HFFc6 (cell line): ENCODE results near the gene AK2. TPM values are rescaled to one million over a fixed set of nuclear protein-coding genes. Genes with fewer than 3 reads are reported as not detected.

Experiments used
- DNase-seq: peaks from one replicate; pipeline ENCODE4 v3.0.0-alpha.2; 2018
- H3K27ac Mint-ChIP-seq: 2 replicates; pipeline ENCODE4 v1.8.0; 2020; ENCODE audit warnings: mild to moderate bottlenecking, mixed read lengths
- H3K27me3 Mint-ChIP-seq: 2 replicates; pipeline ENCODE4 v1.8.0; 2021; ENCODE audit warnings: mild to moderate bottlenecking, moderate library complexity, mixed read lengths; ENCODE audit not compliant: insufficient read depth
- H3K36me3 Mint-ChIP-seq: 2 replicates; pipeline ENCODE4 v1.8.0; 2021; ENCODE audit warnings: low read depth, mixed read lengths
- H3K4me1 Mint-ChIP-seq: 2 replicates; pipeline ENCODE4 v1.8.0; 2020; ENCODE audit warnings: low read depth, mixed read lengths
- H3K4me3 Mint-ChIP-seq: 2 replicates; pipeline ENCODE4 v1.8.0; 2020; ENCODE audit warnings: mild to moderate bottlenecking, moderate library complexity, mixed read lengths
- H3K9me3 Mint-ChIP-seq: 2 replicates; pipeline ENCODE4 v1.8.0; 2020; ENCODE audit warnings: mild to moderate bottlenecking, mixed read lengths
- CTCF ChIP-seq: fragments of 200-600 bp; sonication (generic); IDR thresholded peaks from 2 replicates; pipeline ENCODE4 v1.5.0; 2021; ENCODE audit warnings: antibody characterized with exemption, mild to moderate bottlenecking
- total RNA-seq, 6 experiments: library from RNA; stranded (reverse); fragmentation: NEBNext Ultra II Directional; extraction: Animal tissue kit (Norgen Biotek cat#: 25700); gene quantifications; 2 replicates in 1 of 6; 3 replicates in 5 of 6; pipeline ENCODE4 v1.2.3, GENCODE V29; 2021

The AK2 gene
- total RNA-seq, 6 experiments from 2014 or later, result 160 to 173 (median 168) TPM

DNA sequence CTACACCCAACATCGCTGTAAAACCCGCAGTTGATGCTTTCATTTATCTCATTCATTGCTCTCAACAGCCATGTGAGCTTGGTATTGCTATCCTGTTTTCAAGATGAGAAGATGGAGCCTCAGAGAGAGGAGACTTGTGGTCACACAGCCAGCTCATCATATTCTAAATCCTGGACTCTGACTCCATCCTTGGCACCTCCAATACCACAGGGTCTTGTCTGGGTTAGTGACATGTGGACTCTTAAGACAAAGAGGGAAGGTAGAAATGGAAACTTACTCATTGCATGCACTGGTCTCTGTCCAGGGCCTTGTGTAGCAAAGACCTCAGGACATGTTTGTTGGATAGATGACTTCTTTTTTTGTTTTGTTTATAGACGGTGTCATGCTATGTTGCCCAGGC lies 65.1 kb downstream of the AK2 start:
- Mint-ChIP-seq H3K27me3 (peaks cover 6% of the 10 kb centered on the region), H3K4me1 (peaks cover 31% of the 10 kb centered on the region), H3K9me3 (no peaks in the 10 kb centered on the region), H3K4me3 (no peak overlapping the region), H3K36me3 (no peaks in the 10 kb centered on the region), H3K27ac (no peak overlapping the region)
- no peak for TF ChIP-seq CTCF
- no peak for DNase-seq

- H3K36me3 Mint-ChIP-seq, result no peaks in the 10 kb centered on the region
- H3K9me3 Mint-ChIP-seq, result no peaks in the 10 kb centered on the region
- no peak for DNase-seq
- H3K27ac Mint-ChIP-seq, result no peak overlapping the region
- H3K4me3 Mint-ChIP-seq, result no peak overlapping the region
- no peak for TF ChIP-seq CTCF
- H3K4me1 Mint-ChIP-seq, result peaks cover 31% of the 10 kb centered on the region
- peaks cover 6% of the 10 kb centered on the region for H3K27me3 Mint-ChIP-seq
These were observed 65.5 kb downstream of the AK2 start for GRCh38 chr1:32971156-32971555.

DNA sequence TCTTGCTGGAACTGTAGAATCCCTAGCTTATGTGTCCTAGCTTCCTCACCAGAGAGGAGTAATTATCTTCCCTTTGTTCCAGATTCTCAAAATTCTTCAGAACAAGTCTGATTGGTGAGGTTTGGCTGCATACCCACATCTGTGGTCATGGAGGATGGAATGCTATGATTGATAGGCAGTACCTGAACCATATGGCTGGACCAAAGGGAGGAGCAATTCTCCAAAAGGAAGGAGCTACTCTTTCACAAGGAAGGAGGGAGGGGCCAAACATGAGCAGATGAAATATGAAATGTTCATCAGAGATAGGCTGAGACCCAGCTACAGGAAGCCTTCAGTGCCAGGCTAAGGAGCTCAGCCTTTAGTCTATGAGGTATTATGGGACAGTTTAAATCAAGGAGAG lies 67.1 kb downstream of the AK2 start:
- H3K4me3 Mint-ChIP-seq, result no peak overlapping the region
- no peak for TF ChIP-seq CTCF
- H3K36me3 Mint-ChIP-seq, result no peaks in the 10 kb centered on the region
- H3K27me3 Mint-ChIP-seq, result peaks cover 6% of the 10 kb centered on the region
- H3K9me3 Mint-ChIP-seq, result no peaks in the 10 kb centered on the region
- H3K27ac Mint-ChIP-seq, result no peak overlapping the region; the same call in 1 of the 2 replicates
- H3K4me1 Mint-ChIP-seq, result peaks cover 34% of the 10 kb centered on the region
- DNase-seq, result no peak

- peak; percentile 57 for DNase-seq
- peak overlapping the region; percentile 21 for H3K4me3 Mint-ChIP-seq
- no peaks in the 10 kb centered on the region for H3K36me3 Mint-ChIP-seq
- H3K27me3 Mint-ChIP-seq, result peaks cover 6% of the 10 kb centered on the region
- peak overlapping the region; percentile 59 for H3K27ac Mint-ChIP-seq
- TF ChIP-seq CTCF, result no peak
- H3K9me3 Mint-ChIP-seq, result no peaks in the 10 kb centered on the region
- H3K4me1 Mint-ChIP-seq, result peaks cover 38% of the 10 kb centered on the region
These were observed 68.7 kb downstream of the AK2 start for GRCh38 chr1:32967888-32968568.

DNA sequence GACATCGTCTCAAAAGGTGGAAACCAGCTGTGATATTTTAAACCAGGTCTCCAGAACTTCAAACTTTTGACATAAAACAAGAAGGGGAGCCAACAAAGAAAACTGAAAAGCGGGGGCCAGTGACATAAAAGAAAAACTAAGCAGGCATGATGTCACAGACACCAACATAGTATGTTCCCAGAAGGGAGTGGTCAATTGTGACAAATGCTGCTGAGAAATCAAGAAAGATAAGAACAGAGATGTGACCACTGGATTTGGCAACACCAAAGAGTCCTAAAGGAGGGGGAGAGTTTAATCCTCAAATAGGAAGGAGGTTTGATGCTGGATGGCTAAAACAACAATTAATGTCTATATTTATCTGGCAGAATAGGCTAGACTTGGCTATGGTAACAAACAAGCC lies 69.8 kb downstream of the AK2 start:
- Mint-ChIP-seq H3K4me3 (no peak overlapping the region), H3K36me3 (no peaks in the 10 kb centered on the region), H3K27me3 (peaks cover 4% of the 10 kb centered on the region), H3K27ac (no peak overlapping the region), H3K4me1 (peaks cover 41% of the 10 kb centered on the region), H3K9me3 (no peaks in the 10 kb centered on the region)
- TF ChIP-seq CTCF, result no peak
- DNase-seq, result no peak
